ENCODE results near the gene TMEM266.

GRCh38 chr15:76204109-76204845 is 144.5 kb downstream of the TMEM266 start:
- no peak for TF ChIP-seq CTCF (IDR thresholded peaks at IDR 0.05)
- no peak for TF ChIP-seq ZFX (IDR thresholded peaks at IDR 0.05; ENCODE audit: borderline replicate concordance)

Measured in 22Rv1 (cell line).